ENCODE data around the gene XCR1.
"Not testable (repeated sequence)": the region's sequence is repeated elsewhere in the genome, so short reads cannot be mapped to it uniquely, and the experiment has no call there.

Gene XCR1, protein sequence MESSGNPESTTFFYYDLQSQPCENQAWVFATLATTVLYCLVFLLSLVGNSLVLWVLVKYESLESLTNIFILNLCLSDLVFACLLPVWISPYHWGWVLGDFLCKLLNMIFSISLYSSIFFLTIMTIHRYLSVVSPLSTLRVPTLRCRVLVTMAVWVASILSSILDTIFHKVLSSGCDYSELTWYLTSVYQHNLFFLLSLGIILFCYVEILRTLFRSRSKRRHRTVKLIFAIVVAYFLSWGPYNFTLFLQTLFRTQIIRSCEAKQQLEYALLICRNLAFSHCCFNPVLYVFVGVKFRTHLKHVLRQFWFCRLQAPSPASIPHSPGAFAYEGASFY

DNA sequence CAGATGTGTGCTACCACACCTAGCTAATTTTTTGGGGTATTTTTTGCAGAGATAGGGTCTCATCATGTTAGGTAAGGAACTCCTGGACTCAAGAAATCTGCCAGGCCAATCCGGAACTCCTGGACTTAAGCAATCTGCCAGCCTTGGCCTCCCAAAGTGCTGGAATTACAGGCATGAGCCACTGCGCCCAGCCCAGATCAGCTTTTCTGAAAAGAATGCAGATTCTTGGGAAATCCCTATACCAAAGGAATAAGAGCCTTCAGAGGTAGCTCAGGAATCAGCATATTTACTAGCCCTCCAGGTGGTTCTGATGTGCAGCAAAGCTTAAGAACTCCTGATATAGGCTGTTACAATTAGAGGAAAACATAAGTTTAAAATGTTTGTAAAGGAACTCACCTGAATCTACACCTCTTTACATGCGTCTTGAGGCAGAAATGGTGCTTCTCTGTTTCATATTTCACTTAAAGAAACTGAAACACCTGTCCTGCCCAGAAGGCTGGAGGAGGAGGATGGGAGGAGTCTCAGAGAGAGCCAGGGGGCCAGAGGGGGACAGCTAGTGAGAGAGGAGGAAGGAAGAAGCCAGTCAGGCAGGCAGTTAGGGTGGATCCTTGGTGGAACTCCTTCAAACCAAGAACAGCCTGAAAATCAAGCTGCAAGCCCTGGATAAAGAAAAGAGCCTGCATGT lies at the start of gene XCR1:
Gene XCR1, minus strand, starts transcription at position 463 of the 685 bp plus-strand sequence. CDS start 5,536 bp downstream, outside the sequence.
- DNase-seq (ENCODE audit: low read depth in 2 of 2): no peak

DNA sequence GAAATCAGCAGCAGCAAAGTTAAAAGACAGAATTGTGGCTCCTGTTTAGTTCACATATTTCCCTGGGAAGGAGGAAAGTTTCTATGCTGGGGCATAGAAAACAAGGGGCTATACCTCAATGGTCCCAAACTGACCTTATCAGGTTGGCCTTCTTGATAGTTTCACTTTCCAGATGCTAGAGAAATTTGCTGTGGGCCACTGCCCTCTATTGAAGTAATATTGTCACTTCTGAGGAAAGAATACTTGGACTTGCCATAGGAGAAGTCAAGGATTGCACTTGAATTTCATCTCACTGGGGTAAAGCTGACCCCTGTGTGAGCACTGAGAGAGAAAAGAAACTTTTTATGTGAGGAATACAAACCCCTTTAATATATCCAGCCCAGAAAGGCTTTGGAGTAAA lies 49.3 kb upstream of the XCR1 start:
- DNase-seq (ENCODE audit: low read depth in 2 of 2): no peak

DNA sequence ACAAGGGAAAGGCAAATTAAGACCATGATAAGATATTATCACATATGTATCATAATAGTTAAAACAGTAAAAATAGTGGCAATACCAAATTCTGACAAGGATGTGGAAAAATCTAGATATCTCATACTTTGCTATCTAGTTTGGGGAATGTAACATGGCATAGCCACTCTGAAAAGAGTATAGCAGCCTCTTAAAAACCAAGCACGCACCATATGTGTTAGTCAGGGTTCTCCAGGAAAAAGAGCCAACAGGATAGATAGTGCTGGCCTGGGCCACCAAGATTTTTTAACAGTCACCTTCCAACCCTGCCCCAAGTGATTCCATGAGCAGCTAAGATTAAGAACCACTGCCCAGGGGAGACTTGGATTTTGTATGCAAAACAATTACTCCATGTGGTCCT lies 48.5 kb upstream of the XCR1 start:
- no peak for DNase-seq (ENCODE audit: low read depth in 2 of 2)

DNA sequence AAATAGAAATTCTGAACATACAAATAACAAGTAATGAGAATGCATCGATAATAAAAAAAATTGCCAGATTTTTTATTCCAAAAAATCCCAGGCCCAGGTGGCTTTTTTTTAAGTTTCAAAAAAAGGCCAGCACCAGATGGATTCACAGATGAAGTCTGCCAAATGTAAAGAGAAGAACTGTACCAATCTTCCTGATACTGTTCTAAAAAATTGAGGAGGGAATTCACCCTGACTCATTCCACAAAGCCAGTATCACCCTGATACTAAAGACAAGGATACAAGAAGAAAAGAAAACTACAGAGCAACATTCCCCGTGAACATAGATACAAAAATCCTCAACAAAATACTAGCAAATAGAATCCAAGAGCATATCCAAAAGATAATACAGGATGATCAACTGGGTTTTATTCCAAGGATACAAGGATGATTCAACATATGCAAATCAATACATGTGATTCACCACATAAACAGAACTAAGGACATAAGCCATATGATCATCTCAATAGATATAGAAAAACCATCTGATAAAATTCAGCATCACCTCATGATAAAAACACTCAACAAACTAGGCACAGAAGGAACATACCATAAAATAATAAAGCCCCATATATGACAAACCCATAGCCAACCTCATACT lies 44.1 kb upstream of the XCR1 start:
- DNase-seq (ENCODE audit: low read depth in 2 of 2): no peak

DNA sequence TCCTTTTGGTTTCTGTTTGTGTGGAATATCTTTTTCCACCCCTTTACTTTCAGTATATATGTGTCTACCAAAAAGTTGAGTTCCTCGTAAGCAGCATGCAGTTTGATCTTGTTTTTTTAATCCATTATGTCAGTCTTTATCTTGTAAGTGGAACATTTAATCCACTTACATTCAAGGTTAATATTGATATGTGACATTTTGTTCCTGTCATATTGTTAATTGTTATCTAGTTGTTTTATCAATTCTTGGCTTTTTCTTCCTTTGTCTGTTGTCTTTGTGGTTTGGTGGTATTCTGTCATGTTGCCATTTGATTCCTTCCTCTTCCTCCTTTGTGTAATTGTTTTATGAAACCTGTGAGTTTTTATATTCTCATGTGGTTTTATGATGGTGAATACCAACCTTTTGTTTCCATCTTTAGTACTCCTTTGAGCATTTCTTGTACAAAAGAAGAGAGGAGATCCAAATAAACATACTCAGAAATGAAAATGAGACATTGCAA lies 43.4 kb upstream of the XCR1 start:
- no peak for DNase-seq (ENCODE audit: low read depth in 2 of 2)

DNA sequence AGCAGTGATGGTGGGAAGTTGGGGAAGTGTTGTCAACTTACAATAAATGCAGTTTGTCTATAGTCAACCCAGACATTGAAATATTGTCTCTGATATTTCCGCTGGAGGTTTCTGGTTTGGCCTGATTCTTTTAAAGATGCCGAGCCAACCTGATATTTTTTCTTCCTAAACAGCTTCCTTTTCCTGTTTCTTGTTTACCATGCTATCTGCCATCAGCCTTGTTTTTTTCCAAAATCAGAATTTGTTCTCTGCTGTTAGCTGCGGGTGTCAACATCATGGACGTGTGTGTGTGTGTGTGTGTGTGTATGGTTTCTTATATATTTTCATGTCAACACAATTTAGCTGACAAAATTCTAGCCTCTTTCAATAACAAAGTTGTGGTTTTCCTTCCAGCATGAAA lies 41.2 kb upstream of the XCR1 start:
- DNase-seq (ENCODE audit: low read depth in 2 of 2): no peak

DNA sequence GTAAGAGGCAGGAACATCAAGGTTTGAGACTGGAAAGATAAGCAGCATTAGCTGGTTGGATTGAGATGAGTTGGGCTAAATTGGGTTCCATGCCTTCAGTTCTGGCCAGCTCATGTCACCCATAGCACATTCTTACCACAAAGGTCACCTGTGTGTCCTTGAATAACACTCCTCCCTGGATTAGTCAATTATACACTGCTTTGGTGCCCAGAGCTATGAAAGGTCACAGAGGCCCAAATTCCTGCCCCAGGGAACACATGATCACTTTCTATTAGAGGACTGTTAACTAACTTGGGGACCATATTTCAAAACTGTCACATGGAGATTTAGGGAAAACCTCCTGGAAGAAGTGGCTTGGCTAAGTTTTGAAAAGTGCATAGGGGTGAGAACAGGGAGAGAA lies 40.1 kb upstream of the XCR1 start:
- no peak for DNase-seq (ENCODE audit: low read depth in 2 of 2)

DNA sequence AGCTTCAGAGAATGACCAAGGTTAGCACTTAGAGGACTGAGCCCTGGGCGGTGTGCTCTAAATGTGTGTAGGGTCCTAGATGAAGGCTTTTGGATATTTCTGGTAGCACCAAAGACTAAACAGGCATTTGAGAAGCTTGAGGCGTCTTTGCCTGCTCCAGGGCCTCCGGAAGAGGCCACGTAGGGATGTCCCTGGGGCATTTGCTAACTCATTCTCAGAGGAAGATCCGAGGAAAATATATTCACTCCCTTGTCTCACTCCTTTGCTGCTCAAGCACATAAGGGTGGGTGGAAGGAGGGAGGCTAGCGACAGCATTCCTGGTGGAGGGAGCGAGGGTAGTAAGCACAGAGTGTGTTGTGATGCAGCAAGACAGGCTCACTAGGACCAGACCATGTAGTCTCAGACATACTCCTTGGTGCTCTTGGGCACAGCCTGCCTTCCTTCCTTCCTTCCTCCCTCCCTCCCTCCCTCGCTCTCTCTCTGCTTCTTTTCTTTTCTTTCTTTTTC lies 38.5 kb upstream of the XCR1 start:
- DNase-seq (ENCODE audit: low read depth in 2 of 2): no peak

DNA sequence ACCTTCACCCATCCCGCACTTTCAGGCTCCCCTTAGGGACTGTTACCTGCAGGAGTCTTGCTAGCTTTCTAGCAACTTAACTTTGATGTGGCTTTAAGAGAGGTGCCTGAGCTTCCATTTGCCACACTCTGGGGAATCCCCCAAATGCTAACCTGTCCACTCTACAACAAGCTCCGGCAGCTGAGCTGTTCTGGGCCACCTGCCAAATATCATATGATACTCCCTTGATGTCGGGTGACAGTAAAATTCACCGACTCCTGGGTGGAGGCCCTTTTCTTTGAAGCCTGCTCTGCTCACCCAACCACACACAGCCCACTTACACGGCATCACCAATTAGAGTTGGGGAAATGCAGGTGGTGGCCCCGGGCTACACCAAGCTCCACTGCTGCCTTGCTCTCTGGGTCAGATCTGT lies 38.0 kb upstream of the XCR1 start:
- peak; percentile 49 to 50 for DNase-seq (ENCODE audit: low read depth in 2 of 2)

DNA sequence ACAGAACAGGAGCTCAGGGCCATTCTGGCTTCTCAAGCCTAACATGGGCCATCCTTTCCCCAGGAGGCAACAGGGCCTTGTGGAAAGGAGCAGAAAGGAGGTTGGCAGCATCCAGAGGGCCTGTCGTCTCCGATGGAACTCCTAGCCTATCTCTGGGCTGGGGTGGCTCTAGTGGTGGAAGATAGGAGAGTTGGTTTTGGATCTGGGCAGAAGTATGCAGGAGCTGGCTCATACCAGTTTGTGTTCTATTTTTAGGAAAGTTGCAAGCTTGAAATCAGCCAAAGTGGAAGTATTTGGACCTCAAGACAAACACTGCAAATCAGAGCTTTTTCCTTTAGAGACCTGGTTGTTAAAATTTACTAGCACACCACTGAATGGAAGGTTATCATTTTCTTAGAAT lies 35.4 kb upstream of the XCR1 start:
- DNase-seq (ENCODE audit: low read depth in 2 of 2): no peak

DNA sequence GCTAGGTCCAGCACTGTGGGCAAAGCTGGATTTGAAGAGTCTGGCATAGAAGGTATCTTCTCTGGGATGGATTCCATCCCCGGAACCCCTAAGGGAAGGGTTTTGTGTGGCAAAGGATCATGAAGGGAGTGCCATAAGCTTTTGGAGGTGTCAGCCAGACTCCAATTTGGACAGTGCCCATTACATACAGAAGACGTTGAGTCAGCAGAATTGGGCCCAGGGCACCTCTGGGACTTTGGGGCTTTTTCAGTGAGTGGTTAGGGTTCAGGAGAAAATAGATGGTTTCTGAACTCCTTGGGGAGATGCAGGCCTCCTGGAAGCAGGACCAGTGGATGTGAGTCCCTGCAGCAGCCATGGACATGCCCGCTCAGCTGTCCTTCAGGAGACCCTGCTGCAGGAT lies 34.6 kb upstream of the XCR1 start:
- DNase-seq (ENCODE audit: low read depth in 2 of 2): no peak

DNA sequence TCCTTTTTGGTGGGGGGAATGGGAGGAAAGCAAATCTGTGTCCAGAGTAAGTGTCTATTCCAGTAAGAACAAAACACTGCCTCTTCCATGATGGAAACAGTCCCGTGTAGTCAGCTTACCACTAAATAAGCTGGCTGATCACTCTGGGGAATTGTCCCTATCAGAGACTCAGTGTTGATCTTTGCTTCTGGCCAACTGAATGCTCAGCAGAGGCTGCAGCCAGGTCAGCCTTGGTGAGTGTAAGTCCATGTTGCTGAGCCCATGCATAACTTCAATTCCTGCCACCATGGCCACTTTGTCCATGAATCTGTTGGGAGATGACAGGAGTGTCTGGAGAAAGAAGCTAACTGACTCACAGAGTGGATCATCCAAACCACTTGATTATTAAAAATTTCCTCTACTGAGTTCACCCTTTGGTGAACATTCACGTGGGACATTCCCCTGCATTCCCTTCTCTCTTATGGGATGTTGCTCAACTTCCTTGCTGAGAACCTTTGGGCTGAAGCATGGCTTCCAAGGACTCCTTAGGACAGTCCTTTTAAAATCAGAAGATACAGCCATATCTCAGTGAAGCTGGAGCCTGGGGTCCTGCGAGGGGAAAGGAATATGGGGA lies 33.9 kb upstream of the XCR1 start:
- no peak for DNase-seq (ENCODE audit: low read depth in 2 of 2)

DNA sequence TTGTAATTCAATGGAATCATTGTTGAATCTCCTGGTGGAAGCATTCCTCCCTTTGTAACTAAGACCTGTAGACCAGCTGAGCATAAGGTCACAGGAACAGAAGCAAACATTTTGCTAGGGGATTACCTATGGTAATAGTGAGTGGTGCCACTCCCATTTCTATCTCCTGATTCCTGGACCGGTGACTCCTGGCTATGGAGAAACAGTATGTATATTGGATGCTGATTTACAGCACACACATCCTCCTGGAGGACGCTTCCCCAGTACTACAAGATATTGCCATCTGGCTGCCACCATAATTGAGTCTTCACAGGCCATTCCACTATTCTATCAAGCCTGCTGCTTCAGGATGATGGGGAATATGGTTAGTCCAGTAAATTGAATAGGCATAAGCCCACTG lies 33.3 kb upstream of the XCR1 start:
- no peak for DNase-seq (ENCODE audit: low read depth in 2 of 2)

DNA sequence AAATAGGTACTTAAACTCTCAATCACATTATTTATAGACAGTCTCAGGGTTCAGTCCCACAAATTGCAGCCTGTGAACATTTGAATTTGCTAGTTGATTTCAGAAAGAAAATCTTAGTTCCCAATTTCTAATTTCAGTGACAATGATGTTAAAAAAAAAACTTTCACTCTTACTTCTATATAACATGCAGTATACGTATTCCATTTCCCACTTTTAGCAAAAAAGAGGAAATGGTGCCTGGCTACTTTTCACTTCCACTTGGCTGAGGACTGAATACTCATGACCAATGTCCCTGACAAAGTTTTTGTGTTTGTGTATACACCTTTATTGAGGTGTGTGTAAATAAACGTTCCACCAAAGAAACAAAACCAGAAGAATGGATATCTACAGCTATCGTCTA lies 32.1 kb upstream of the XCR1 start:
- DNase-seq (ENCODE audit: low read depth in 2 of 2): no peak

DNA sequence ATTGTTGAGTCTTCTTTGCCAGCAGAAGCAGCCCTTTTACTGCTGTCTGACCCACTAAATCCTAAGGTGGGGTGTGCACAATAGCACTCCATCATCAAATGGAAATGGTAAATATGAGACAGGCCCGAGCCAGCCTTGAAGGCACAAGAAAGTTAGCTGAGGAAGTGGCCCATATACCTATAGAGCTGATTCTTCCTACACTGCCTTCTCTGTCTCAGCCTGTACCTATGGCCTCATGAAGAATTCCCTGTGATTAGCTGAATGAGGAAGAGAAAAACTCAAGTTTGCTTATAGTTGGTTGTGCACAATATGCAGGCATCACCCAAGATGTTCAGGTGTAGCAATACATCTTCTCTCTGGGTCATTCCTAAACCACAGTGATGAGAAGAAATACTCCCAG lies 31.7 kb upstream of the XCR1 start:
- no peak for DNase-seq (ENCODE audit: low read depth in 2 of 2)

DNA sequence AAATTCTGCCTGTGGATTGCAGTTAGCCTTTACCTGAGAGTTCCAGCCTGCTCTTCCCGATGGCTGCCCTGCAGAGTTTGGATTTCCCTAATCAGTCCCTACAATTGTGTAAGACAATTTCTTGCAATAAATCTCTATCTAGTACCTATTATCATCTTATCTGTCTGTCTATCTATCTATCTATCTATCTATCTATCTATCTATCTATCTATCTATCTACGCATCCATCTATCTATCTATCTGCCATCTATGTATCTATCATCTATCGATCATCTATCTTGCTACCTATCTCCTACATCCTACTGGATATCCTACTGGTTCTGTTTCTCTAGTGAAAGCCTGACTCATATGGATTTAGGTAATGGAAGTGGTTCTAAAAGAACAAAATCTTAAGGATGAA lies 30.4 kb upstream of the XCR1 start:
- no peak for DNase-seq (ENCODE audit: low read depth in 2 of 2)

DNA sequence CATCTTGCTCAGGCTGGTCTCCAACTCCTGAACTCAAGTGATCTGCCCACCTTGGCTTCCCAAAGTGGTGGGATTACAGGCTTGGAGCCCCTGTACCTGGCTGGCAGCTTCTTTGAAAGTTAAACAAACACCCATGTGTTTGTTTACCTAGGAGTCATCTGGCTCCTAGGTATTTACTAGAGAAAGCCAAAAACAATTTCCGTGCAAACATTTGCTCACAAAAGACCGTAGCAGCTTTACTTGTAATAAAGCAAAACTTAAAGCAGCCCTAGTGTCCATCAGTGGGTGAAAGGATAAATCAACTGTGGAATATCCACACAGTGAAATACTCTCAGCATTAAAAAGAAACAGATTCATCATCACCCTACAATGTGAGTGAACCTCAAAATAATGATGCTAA lies 29.4 kb upstream of the XCR1 start:
- no peak for DNase-seq (ENCODE audit: low read depth in 2 of 2)

DNA sequence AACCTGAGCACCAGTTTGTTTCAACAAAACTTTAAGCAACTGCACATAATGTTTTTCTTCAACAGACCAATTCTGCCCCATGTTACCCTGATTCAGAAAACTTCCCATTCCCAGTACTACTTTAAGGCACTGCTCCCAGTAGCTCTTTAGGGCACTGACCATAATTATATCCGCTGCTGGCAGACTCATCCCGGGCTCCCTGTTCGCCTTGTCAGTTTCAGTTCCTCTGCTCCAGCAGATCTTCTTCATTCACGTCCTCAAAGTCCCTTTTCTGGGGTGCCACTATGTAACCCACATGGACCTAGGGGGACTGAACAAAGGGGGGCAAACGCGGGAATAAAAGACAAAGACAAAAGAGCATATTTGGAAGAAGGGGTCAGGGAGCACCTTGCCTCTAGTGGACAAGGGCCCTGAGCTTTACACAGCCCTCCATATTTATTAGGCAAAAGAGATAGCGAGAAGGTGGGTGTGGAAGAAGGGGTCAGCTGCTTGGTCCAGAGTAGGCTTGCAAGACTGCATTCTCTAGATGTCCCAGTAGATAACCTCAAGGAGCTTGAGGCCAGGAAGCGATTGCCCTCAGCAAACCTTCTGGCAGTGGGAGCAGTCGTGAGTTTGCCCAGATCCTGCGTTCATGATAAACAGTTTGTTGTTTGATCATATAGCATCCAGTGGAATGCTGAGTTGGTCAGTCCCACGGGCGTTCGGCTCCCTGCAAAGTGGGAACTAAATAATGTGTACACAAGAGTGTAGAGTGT lies 26.7 kb upstream of the XCR1 start:
- DNase-seq (ENCODE audit: low read depth in 2 of 2): not testable (repeated sequence)

DNA sequence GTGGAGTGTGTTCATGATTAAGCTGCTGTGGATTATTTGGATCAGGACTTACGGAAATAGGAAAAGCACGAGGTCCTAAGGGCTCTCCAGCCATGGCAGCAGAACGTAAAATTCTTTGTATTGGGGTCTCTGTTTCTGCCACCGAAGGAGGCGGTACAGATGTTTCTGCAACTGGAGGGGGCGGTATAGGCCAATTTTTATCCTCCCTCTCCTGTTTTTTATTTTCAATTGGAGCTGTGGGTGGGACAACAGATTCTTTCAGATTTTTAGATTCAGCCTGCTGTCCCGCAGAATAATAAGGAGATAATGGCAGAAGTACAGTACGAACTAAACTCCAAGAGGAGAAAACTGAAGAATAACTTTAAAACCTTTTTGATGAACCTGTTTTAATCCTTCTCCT lies 26.0 kb upstream of the XCR1 start:
- not testable (repeated sequence) for DNase-seq (ENCODE audit: low read depth in 2 of 2)

DNA sequence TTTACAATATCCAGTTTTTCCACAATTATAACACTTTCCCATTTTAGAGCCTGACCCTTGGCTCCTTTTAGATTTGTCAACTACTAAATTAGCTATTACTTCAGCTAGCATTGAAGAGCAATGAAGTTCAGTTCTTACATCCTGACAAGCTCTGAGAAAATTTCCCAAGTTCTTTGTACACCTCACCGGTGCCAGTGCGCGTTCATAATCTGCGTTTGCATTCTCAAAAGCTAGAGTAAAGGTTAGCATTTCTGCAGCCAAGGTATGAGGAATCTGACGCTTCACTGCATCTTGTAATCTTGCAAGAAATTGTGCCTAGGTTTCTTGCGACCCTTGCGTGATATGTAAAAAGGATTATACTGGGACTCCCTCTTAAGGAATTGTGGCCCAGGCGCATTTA lies 25.2 kb upstream of the XCR1 start:
- no peak for DNase-seq (ENCODE audit: low read depth in 2 of 2)

DNA sequence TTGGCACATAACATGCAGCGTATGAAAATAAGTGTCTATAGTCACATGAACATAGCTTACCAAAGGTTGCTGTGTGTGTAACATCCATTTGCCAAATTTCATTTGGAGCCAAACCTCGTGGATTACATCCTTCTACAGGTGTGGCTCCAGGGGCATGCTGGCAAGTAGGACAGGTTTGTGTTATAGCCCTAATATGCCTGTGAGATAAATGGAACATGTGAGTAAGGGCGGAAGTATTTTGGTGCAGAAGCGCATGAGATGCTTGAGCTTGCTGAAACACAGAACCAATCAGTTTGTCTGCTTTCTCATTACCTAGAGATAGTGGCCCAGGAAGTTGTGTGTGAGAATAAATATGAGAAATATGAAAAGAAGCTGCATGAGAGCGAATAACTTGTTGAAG lies 21.8 kb upstream of the XCR1 start:
- no peak for DNase-seq (ENCODE audit: low read depth in 2 of 2)

DNA sequence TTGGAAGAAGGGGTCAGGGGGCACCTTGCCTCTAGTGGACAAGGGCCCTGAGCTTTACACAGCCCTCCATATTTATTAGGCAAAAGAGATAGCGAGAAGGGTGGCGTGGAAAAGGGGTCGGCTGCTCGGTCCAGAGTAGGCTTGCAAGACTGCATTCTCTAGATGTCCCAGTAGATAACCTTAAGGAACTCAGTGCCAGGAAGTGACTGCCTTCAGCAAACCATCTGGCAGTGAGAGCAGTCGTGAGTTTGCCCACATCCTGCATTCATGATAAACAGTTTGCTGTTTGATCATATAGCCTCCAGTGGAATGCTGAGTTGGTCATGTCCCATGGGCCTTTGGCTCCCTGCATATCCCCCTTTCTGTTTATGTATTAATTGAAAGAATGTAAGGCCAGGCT lies 18.9 kb upstream of the XCR1 start:
- peak in 1 of 2 donors; percentile 8 for DNase-seq (ENCODE audit: low read depth in 2 of 2)

All from stimulated activated CD8-positive, alpha-beta memory T cell treated with anti-CD3 and anti-CD28 coated beads, Interleukin-7, amount 100 ng/mL, for 1 hour (primary cell).